PC-3 (cell line): ENCODE data around the gene CMC2. TPM values are rescaled to one million over a fixed set of nuclear protein-coding genes. Genes with fewer than 3 reads are reported as not detected.

ENCODE experiments used
- ATAC-seq: fragments of 200-7000 bp; cut with Tn5 transposase; 2 replicates; pipeline ENCODE4 v1.9.1; 2020; ENCODE audit warnings: mild to moderate bottlenecking, moderate library complexity
- BruUV-seq: library from RNA; stranded (reverse); fragments of 400-500 nt; replicated peaks from 2 replicates; lab custom pipeline; 2021; lab: Mats Ljungman, UMichigan
- CTCF ChIA-PET: fragments of 300-600 bp; sonication (Branson Sonifier 250); formaldehyde crosslinking; loops from one replicate; lab custom pipeline; 2022; ENCODE audit warnings: antibody characterized with exemption; lab: Charles Lee
- POLR2A ChIA-PET: fragments of 300-600 bp; sonication (Branson Sonifier 250); formaldehyde crosslinking; loops from one replicate; lab custom pipeline; 2022; ENCODE audit warnings: antibody characterized with exemption; ENCODE audit not compliant: unreplicated experiment; lab: Charles Lee
- DNase-seq: peaks from one replicate; pipeline ENCODE4 v3.0.0-alpha.2; 2015
- H2AFZ ChIP-seq: fragments of 300-600 bp; sonication (generic); 2 replicates; pipeline ENCODE4 v1.6.0; 2016; ENCODE audit warnings: antibody characterized with exemption, low read length
- H3F3A ChIP-seq: fragments of 300-600 bp; sonication (generic); one replicate; pipeline ENCODE4 v1.6.0; 2017; ENCODE audit warnings: antibody characterized with exemption, low read length, control low read depth, mild to moderate bottlenecking; ENCODE audit not compliant: unreplicated experiment
- H3K27ac ChIP-seq: fragments of 300-600 bp; sonication (generic); 2 replicates; pipeline ENCODE4 v1.5.1; 2016; ENCODE audit warnings: mild to moderate bottlenecking, low read length
- H3K27me3 ChIP-seq: fragments of 300-600 bp; sonication (generic); 2 replicates; pipeline ENCODE4 v1.6.1; 2016; ENCODE audit warnings: low read length, mixed read lengths
- H3K36me3 ChIP-seq: fragments of 300-600 bp; sonication (generic); 2 replicates; pipeline ENCODE4 v1.6.1; 2016; ENCODE audit warnings: low read depth, mixed run types, low read length, mixed read lengths
- H3K4me1 ChIP-seq: fragments of 300-600 bp; sonication (generic); 2 replicates; pipeline ENCODE4 v1.5.1; 2016; ENCODE audit warnings: low read length; ENCODE audit not compliant: insufficient read depth
- H3K4me2 ChIP-seq: fragments of 300-600 bp; sonication (generic); 2 replicates; pipeline ENCODE4 v1.6.0; 2016; ENCODE audit warnings: low read length
- H3K4me3 ChIP-seq: fragments of 300-600 bp; sonication (generic); 2 replicates; pipeline ENCODE4 v1.5.1; 2016; ENCODE audit warnings: mild to moderate bottlenecking, low read length, mixed read lengths
- H3K79me2 ChIP-seq: fragments of 300-600 bp; sonication (generic); 2 replicates; pipeline ENCODE4 v1.6.1; 2017; ENCODE audit warnings: low read length, mixed read lengths
- H3K9ac ChIP-seq: fragments of 300-600 bp; sonication (generic); 2 replicates; pipeline ENCODE4 v1.6.0; 2016; ENCODE audit warnings: mild to moderate bottlenecking, low read length
- H3K9me2 ChIP-seq: fragments of 300-600 bp; sonication (generic); replicated peaks from 2 replicates; pipeline ENCODE4 v1.6.1; 2016; ENCODE audit warnings: mixed run types, low read length, mixed read lengths
- H3K9me3 ChIP-seq: fragments of 300-600 bp; sonication (generic); 2 replicates; pipeline ENCODE4 v1.6.1; 2016; ENCODE audit warnings: low read length, mixed read lengths
- H4K20me1 ChIP-seq: fragments of 300-600 bp; sonication (generic); 2 replicates; pipeline ENCODE4 v1.6.1; 2016; ENCODE audit warnings: low read length, mixed read lengths
- EZH2 ChIP-seq: fragments of 300-600 bp; sonication (generic); IDR thresholded peaks from one replicate; pipeline ENCODE4 v1.6.1; 2017; ENCODE audit warnings: antibody characterized with exemption, mild to moderate bottlenecking, low read length; ENCODE audit not compliant: unreplicated experiment
- EZH2phosphoT487 ChIP-seq: fragments of 300-600 bp; sonication (generic); IDR thresholded peaks from 2 replicates; pipeline ENCODE4 v1.6.1; 2018; ENCODE audit warnings: mild to moderate bottlenecking, antibody characterized with exemption, low read length, borderline replicate concordance
- intact Hi-C: fragments of 100-400 bp; cut with micrococcal nuclease; formaldehyde crosslinking; loops from 2 replicates; pipeline ENCODE4 v1.9.0; 2023
- total RNA-seq: library from RNA; depleted of rRNA; stranded (reverse); fragments of >200 nt; gene quantifications from 2 replicates; pipeline ENCODE4 v1.2.3, GENCODE V29; 2014; rRNA removed
- TF ChIP-seq, protein P1 (sequence below): fragments of 300-600 bp; sonication (generic); conservative IDR thresholded peaks from 2 replicates; pipeline ENCODE4 v1.5.1; 2017; ENCODE audit warnings: antibody characterized with exemption, low read depth, mild to moderate bottlenecking, low read length

CMC2 gene
- total RNA-seq, 1 experiment from 2014 or later: 86.2 TPM

DNA sequence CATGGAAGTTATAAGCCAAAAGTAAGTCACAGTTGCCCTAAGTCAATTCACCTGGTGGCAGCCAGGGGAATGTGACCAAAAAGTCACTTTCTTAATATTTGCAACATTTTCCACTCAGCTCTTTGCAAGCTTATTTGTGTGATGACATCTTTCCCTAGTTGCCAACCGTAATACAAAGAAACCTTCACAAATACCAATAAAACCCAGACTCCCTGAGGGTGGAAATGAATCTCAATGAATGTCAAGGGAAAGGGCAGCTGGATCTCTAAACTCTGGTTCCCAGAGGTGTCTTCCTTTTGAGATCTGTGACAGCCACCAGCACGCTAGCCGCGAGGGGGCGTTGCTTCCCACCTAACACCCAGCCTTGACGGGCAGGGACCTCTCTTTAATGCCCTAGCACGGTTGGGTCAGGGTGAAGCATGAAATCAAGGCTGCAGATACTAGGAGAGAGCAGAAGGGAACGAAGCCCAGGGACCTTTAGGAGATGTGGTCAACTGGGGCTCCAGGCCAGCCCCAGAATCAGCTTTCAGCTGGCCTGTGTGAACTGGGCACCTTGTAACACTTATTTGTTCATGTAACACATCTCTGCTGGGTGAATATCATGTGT, 82.2 kb downstream of the CMC2 start:
- Histone ChIP-seq H3K4me2 (no peak overlapping the region), H2AFZ (no peak overlapping the region), H3K9me2 (no peaks in the 10 kb centered on the region), H3K4me1 (no peaks in the 10 kb centered on the region), H3K27me3 (no peaks in the 10 kb centered on the region), H3K9ac (no peak overlapping the region), H3K9me3 (no peaks in the 10 kb centered on the region), H4K20me1 (no peaks in the 10 kb centered on the region), H3K36me3 (no peaks in the 10 kb centered on the region), H3F3A (no peaks in the 10 kb centered on the region), H3K79me2 (no peaks in the 10 kb centered on the region), H3K27ac (no peak overlapping the region), H3K4me3 (no peak overlapping the region)
- peak; percentile 79 for ATAC-seq
- peak; percentile 51 for DNase-seq
- BruUV-seq: no TSS peak
- intact Hi-C loops: no loop called here
- CTCF ChIA-PET: interaction anchor here (0.6 to 0.7 kb wide), 3 partner anchors 36 to 111 kb away, joined by 3 to 4 read pairs (median 3); partner anchors contain the start of gene ATMIN
- TF ChIP-seq EZH2phosphoT487: no peak
- TF ChIP-seq EZH2: no peak
- TF ChIP-seq, protein P1, sequence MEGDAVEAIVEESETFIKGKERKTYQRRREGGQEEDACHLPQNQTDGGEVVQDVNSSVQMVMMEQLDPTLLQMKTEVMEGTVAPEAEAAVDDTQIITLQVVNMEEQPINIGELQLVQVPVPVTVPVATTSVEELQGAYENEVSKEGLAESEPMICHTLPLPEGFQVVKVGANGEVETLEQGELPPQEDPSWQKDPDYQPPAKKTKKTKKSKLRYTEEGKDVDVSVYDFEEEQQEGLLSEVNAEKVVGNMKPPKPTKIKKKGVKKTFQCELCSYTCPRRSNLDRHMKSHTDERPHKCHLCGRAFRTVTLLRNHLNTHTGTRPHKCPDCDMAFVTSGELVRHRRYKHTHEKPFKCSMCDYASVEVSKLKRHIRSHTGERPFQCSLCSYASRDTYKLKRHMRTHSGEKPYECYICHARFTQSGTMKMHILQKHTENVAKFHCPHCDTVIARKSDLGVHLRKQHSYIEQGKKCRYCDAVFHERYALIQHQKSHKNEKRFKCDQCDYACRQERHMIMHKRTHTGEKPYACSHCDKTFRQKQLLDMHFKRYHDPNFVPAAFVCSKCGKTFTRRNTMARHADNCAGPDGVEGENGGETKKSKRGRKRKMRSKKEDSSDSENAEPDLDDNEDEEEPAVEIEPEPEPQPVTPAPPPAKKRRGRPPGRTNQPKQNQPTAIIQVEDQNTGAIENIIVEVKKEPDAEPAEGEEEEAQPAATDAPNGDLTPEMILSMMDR: peak; percentile 77
- POLR2A ChIA-PET: interaction anchor here (0.7 kb wide), 1 partner anchor 88 kb away, joined by 5 read pairs; no protein-coding TSS in a partner anchor

DNA sequence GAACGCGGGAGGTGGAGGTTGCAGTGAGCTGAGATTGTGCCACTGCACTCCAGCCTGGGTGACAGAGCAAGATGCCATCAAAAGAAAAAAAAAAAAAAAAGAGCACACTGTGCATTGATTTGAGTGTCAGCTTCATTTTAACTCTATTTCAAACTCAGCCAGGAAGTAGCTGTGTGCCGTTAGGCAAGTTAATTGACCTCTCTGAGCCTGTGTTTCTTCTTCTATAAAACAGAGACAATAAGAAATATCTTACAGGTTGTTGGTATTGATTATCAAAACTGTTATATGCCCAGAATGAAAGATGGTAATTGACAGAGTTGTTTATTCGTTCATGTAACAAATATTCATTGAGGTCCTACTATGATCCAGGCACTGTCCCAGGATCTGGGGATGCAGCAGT, 83.3 kb downstream of the CMC2 start:
- Histone ChIP-seq H2AFZ (no peak overlapping the region), H3K79me2 (no peaks in the 10 kb centered on the region), H3K9ac (no peak overlapping the region), H3K4me3 (no peak overlapping the region), H3F3A (no peaks in the 10 kb centered on the region), H3K27me3 (no peaks in the 10 kb centered on the region), H3K4me1 (no peaks in the 10 kb centered on the region), H4K20me1 (no peaks in the 10 kb centered on the region), H3K4me2 (no peak overlapping the region), H3K9me3 (no peaks in the 10 kb centered on the region), H3K36me3 (no peaks in the 10 kb centered on the region), H3K27ac (no peak overlapping the region), H3K9me2 (no peaks in the 10 kb centered on the region)
- no TSS peak for BruUV-seq
- POLR2A ChIA-PET: no interaction called here
- DNase-seq (no peak), ATAC-seq (no peak)
- TF ChIP-seq EZH2phosphoT487: no peak
- TF ChIP-seq EZH2: no peak
- TF ChIP-seq, protein P1: no peak
- intact Hi-C loops: no loop called here
- CTCF ChIA-PET: no interaction called here

Other genes with a start within 250 kb of the CMC2 start
- 7.6 and 8.5 TPM in 2 replicates for gene CDYL2, start 202.3 kb downstream of the CMC2 start, total RNA-seq
- gene CENPN, start 329 bp upstream of the CMC2 start, total RNA-seq: 60.9 and 63.1 TPM in 2 replicates
- 34.7 and 35.4 TPM in 2 replicates for gene ATMIN, start 29.0 kb upstream of the CMC2 start, total RNA-seq
- 0.73 TPM in 1 of 2 replicates, not detected in the other for gene C16orf46, start 70.4 kb upstream of the CMC2 start, total RNA-seq
- gene GCSH, start 89.5 kb upstream of the CMC2 start, total RNA-seq: 36.1 and 47.5 TPM in 2 replicates
- not detected in 2 replicates for gene BCO1, start 231.8 kb upstream of the CMC2 start, total RNA-seq